Measurements from ENCODE around the gene USB1. TPM values are rescaled to one million over a fixed set of nuclear protein-coding genes. Genes with fewer than 3 reads are reported as not detected.

USB1 gene
- total RNA-seq, 2 donors from 2014 or later = 22.6 to 74.1 TPM

GRCh38 chr16:57998992-57999365 lies 2.2 kb upstream of the USB1 start:
- Histone ChIP-seq H3K4me3 (no peak overlapping the region), H3K36me3 (peaks cover 8 to 19% of the 10 kb centered on the region in 2 donors), H3K9me3 (no peaks in the 10 kb centered on the region), H3K27ac (no peak overlapping the region), H3K4me1 (replicated peaks) (peaks cover 10% of the 10 kb centered on the region), H3K27me3 (replicated peaks; ENCODE audit: insufficient read depth) (no peaks in the 10 kb centered on the region)
- intact Hi-C loops (cut with DNase I) = no loop called here
- 88% methylated on average over 3 of the region's 3 CpGs for WGBS
- TF ChIP-seq POLR2AphosphoS5 (IDR thresholded peaks at IDR 0.05) (no peak), POLR2A (IDR thresholded peaks at IDR 0.05) (no peak)
- TF ChIP-seq, protein P1, sequence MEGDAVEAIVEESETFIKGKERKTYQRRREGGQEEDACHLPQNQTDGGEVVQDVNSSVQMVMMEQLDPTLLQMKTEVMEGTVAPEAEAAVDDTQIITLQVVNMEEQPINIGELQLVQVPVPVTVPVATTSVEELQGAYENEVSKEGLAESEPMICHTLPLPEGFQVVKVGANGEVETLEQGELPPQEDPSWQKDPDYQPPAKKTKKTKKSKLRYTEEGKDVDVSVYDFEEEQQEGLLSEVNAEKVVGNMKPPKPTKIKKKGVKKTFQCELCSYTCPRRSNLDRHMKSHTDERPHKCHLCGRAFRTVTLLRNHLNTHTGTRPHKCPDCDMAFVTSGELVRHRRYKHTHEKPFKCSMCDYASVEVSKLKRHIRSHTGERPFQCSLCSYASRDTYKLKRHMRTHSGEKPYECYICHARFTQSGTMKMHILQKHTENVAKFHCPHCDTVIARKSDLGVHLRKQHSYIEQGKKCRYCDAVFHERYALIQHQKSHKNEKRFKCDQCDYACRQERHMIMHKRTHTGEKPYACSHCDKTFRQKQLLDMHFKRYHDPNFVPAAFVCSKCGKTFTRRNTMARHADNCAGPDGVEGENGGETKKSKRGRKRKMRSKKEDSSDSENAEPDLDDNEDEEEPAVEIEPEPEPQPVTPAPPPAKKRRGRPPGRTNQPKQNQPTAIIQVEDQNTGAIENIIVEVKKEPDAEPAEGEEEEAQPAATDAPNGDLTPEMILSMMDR (IDR thresholded peaks at IDR 0.05) = no peak
- DNase-seq (ENCODE audit: low spot score) = no peak

DNA sequence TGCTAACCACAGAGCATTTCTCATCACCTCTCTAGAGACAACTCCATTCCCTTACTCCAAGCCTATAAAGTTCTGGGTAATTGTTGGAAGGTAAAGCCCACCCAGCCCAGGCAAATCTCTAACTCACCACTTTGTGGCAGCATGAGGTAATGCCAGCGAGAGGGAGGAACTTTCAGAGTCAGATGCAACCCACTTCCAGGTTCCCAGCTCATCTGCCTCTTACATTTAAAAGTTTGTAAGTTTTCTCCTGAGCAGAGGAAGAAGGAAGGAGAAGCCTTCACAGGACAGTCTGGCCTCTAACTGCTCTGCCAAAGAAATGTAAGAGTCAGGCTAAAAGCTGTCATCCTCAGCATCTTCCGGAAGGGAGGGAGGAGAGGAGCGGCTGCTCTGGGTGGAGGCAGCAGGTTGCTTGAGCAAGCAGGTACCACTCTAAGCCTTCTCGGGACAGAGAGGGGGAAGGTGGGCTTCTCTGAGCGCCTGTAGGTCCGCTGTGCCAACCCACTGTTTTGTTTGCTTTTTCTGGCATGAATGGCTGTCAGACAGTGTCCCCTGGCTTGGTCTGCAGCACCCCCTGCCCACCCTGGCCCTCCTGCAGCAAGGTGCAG lies 1.7 kb upstream of the USB1 start:
- intact Hi-C loops (cut with DNase I) = no loop called here
- DNase-seq (ENCODE audit: low spot score) = no peak
- WGBS = 3% methylated on average over 6 of the region's 6 CpGs

GRCh38 chr16:57999971-58000705 lies 1.1 kb upstream of the USB1 start, which contains the start of gene ZNF319:
ZNF319 (minus strand) TSS chr16:58000672; CDS start chr16:57998265, 2,407 bp downstream.
- no peak for DNase-seq (ENCODE audit: low spot score)
- Histone ChIP-seq H3K4me1 (replicated peaks) (peaks cover 10% of the 10 kb centered on the region), H3K4me3 (peak within 1 kb of the TSS; percentile 71 to 82), H3K36me3 (peaks cover 8 to 19% of the 10 kb centered on the region in 2 donors), H3K27me3 (replicated peaks; ENCODE audit: insufficient read depth) (no peaks in the 10 kb centered on the region), H3K9me3 (no peaks in the 10 kb centered on the region), H3K27ac (peak within 1 kb of the TSS; percentile 75 to 79)
- intact Hi-C loops (cut with DNase I) = loop anchor here (2.0 to 5.0 kb wide), 3 partner anchors 101 to 423 kb away; no protein-coding TSS in a partner anchor
- TF ChIP-seq POLR2A (IDR thresholded peaks at IDR 0.05) = no peak
- no peak for TF ChIP-seq POLR2AphosphoS5 (IDR thresholded peaks at IDR 0.05)
- TF ChIP-seq, protein P1 (IDR thresholded peaks at IDR 0.05) = no peak
- WGBS = 1% methylated on average over 62 of the region's 95 CpGs

More for the DNA sequence above, 1.7 kb upstream of the USB1 start:
- peak overlapping the region; percentile 75 to 79 for H3K27ac ChIP-seq
- H3K27me3 ChIP-seq (replicated peaks; ENCODE audit: insufficient read depth) = no peaks in the 10 kb centered on the region
- no peaks in the 10 kb centered on the region for H3K9me3 ChIP-seq
- H3K36me3 ChIP-seq = peaks cover 8 to 19% of the 10 kb centered on the region in 2 donors
- no peak for TF ChIP-seq POLR2AphosphoS5 (IDR thresholded peaks at IDR 0.05)
- peaks cover 10% of the 10 kb centered on the region for H3K4me1 ChIP-seq (replicated peaks)
- peak overlapping the region; percentile 71 to 82 for H3K4me3 ChIP-seq

- Histone ChIP-seq H3K4me3 (peak overlapping the region; percentile 71 to 82), H3K4me1 (replicated peaks) (peaks cover 10% of the 10 kb centered on the region), H3K27me3 (replicated peaks; ENCODE audit: insufficient read depth) (no peaks in the 10 kb centered on the region), H3K27ac (peak overlapping the region; percentile 75 to 79), H3K36me3 (peaks cover 5 to 11% of the 10 kb centered on the region in 2 donors), H3K9me3 (no peaks in the 10 kb centered on the region)
- intact Hi-C loops (cut with DNase I) = loop anchor here (2.0 to 5.0 kb wide), 3 partner anchors 103 to 425 kb away; no protein-coding TSS in a partner anchor
- 37% methylated on average over 10 of the region's 10 CpGs for WGBS
- no peak for DNase-seq (ENCODE audit: low spot score)
- no peak for TF ChIP-seq POLR2A (IDR thresholded peaks at IDR 0.05)
Measured at GRCh38 chr16:58001781-58002415, 691 bp downstream of the USB1 start.

GRCh38 chr16:58002416-58002800 lies 1.2 kb downstream of the USB1 start:
- Histone ChIP-seq H3K36me3 (peaks cover under 1 to 7% of the 10 kb centered on the region in 2 donors), H3K27me3 (replicated peaks; ENCODE audit: insufficient read depth) (no peaks in the 10 kb centered on the region), H3K27ac (no peak overlapping the region), H3K4me1 (replicated peaks) (peaks cover 10% of the 10 kb centered on the region), H3K9me3 (no peaks in the 10 kb centered on the region), H3K4me3 (no peak overlapping the region)
- TF ChIP-seq POLR2A (IDR thresholded peaks at IDR 0.05) (no peak), POLR2AphosphoS5 (IDR thresholded peaks at IDR 0.05) (no peak)
- TF ChIP-seq, protein P1 (IDR thresholded peaks at IDR 0.05) = no peak
- DNase-seq (ENCODE audit: low spot score) = no peak
- intact Hi-C loops (cut with DNase I) = loop anchor here (5.0 kb wide), 2 partner anchors 245 to 425 kb away; no protein-coding TSS in a partner anchor
- 76% methylated on average over 9 of the region's 9 CpGs for WGBS

Measured in prostate gland (tissue), 2 donors.